Astrocyte (in vitro differentiated cells and primary cell): ENCODE data around the gene OTOL1. TPM values are rescaled to one million over a fixed set of nuclear protein-coding genes. Genes with fewer than 3 reads are reported as not detected.

Source experiments
- DNase-seq: peaks from one replicate; pipeline ENCODE4 v3.0.0-alpha.2; 2010; ENCODE audit warnings: low read depth
- FAIRE-seq: peaks from 2 replicates; lab custom pipeline; 2011; peaks lifted over from hg19 to GRCh38; lab: Jason Lieb, UNC
- H2AFZ ChIP-seq: 2 replicates; pipeline ENCODE4 v1.6.0; 2012; ENCODE audit warnings: low read depth, low read length, inconsistent platforms
- H3K27ac ChIP-seq: 2 replicates; pipeline ENCODE4 v1.5.1; 2011; ENCODE audit warnings: low read depth, low read length, inconsistent platforms
- H3K27me3 ChIP-seq: 2 replicates; pipeline ENCODE4 v1.6.0; 2011; ENCODE audit warnings: low read length, inconsistent platforms; ENCODE audit not compliant: insufficient read depth
- H3K36me3 ChIP-seq: 2 replicates; pipeline ENCODE4 v1.5.1; 2011; ENCODE audit warnings: low read length, inconsistent platforms; ENCODE audit not compliant: insufficient read depth
- H3K4me1 ChIP-seq: 2 replicates; pipeline ENCODE4 v1.5.1; 2011; ENCODE audit warnings: low read length, inconsistent platforms; ENCODE audit not compliant: insufficient read depth
- H3K4me2 ChIP-seq: 2 replicates; pipeline ENCODE4 v1.6.0; 2012; ENCODE audit warnings: low read length, inconsistent platforms
- H3K4me3 ChIP-seq: 2 replicates; pipeline ENCODE4 v1.5.1; 2011; ENCODE audit warnings: low read depth, mild to moderate bottlenecking, low read length, inconsistent platforms; ENCODE audit not compliant: insufficient read depth
- H3K79me2 ChIP-seq: 2 replicates; pipeline ENCODE4 v1.6.0; 2012; ENCODE audit warnings: mild to moderate bottlenecking, low read length, inconsistent platforms; ENCODE audit not compliant: insufficient read depth
- H3K9ac ChIP-seq: 2 replicates; pipeline ENCODE4 v1.6.0; 2012; ENCODE audit warnings: mild to moderate bottlenecking, low read length, inconsistent platforms
- H3K9me3 ChIP-seq: 2 replicates; pipeline ENCODE4 v1.5.1; 2012; ENCODE audit warnings: low read depth, mild to moderate bottlenecking, low read length, inconsistent platforms; ENCODE audit not compliant: insufficient read depth
- H4K20me1 ChIP-seq: 2 replicates; pipeline ENCODE4 v1.6.0; 2012; ENCODE audit warnings: low read length, inconsistent platforms; ENCODE audit not compliant: insufficient read depth
- H3K27ac Mint-ChIP-seq: one replicate; pipeline ENCODE4 v1.8.0; 2021; ENCODE audit warnings: mild to moderate bottlenecking, mixed read lengths; ENCODE audit not compliant: unreplicated experiment
- H3K27me3 Mint-ChIP-seq: one replicate; pipeline ENCODE4 v1.8.0; 2021; ENCODE audit warnings: low read depth, mixed read lengths; ENCODE audit not compliant: unreplicated experiment
- H3K36me3 Mint-ChIP-seq: one replicate; pipeline ENCODE4 v1.8.0; 2021; ENCODE audit warnings: low read depth, mixed read lengths; ENCODE audit not compliant: unreplicated experiment
- H3K4me1 Mint-ChIP-seq: one replicate; pipeline ENCODE4 v1.8.0; 2021; ENCODE audit warnings: low read depth, mixed read lengths; ENCODE audit not compliant: unreplicated experiment
- H3K4me3 Mint-ChIP-seq: one replicate; pipeline ENCODE4 v1.8.0; 2021; ENCODE audit warnings: mild to moderate bottlenecking, moderate library complexity, mixed read lengths; ENCODE audit not compliant: unreplicated experiment
- H3K9me3 Mint-ChIP-seq: one replicate; pipeline ENCODE4 v1.8.0; 2021; ENCODE audit warnings: mild to moderate bottlenecking, mixed read lengths; ENCODE audit not compliant: unreplicated experiment
- CTCF ChIP-seq: IDR thresholded peaks from 2 replicates; pipeline ENCODE4 v1.5.1; 2011; ENCODE audit warnings: low read depth, mild to moderate bottlenecking, inconsistent platforms, low read length, moderate library complexity; ENCODE audit not compliant: insufficient read depth
- EZH2 ChIP-seq: IDR thresholded peaks from 2 replicates; pipeline ENCODE4 v1.6.1; 2012; ENCODE audit warnings: mild to moderate bottlenecking, low read length, inconsistent platforms; ENCODE audit not compliant: insufficient read depth
- total RNA-seq: library from RNA; stranded (reverse); gene quantifications from 2 replicates; pipeline ENCODE4 v1.2.1, GENCODE V29; 2021

The OTOL1 gene
- total RNA-seq, 1 donor from 2014 or later: not detected

GRCh38 chr3:161540594-161540993 is 44.0 kb downstream of the OTOL1 start:
- Histone ChIP-seq H3K4me3 (no peak overlapping the region), H3K9ac (no peak overlapping the region), H3K27ac (no peak overlapping the region), H3K36me3 (no peaks in the 10 kb centered on the region), H3K4me1 (no peaks in the 10 kb centered on the region), H4K20me1 (no peaks in the 10 kb centered on the region), H3K79me2 (no peaks in the 10 kb centered on the region), H3K9me3 (no peaks in the 10 kb centered on the region), H2AFZ (no peak overlapping the region), H3K27me3 (no peaks in the 10 kb centered on the region), H3K4me2 (no peak overlapping the region)
- Mint-ChIP-seq H3K9me3 (no peaks in the 10 kb centered on the region), H3K27me3 (no peaks in the 10 kb centered on the region), H3K27ac (no peak overlapping the region), H3K4me3 (no peak overlapping the region), H3K4me1 (no peaks in the 10 kb centered on the region), H3K36me3 (no peaks in the 10 kb centered on the region)
- no peak for DNase-seq
- no peak for FAIRE-seq
- TF ChIP-seq CTCF (no peak), EZH2 (no peak)

GRCh38 chr3:161545824-161546223 is 49.2 kb downstream of the OTOL1 start:
- no peak for TF ChIP-seq CTCF
- TF ChIP-seq EZH2: no peak
- no peaks in the 10 kb centered on the region for H4K20me1 ChIP-seq
- Mint-ChIP-seq H3K4me3 (no peak overlapping the region), H3K27ac (no peak overlapping the region), H3K27me3 (no peaks in the 10 kb centered on the region), H3K9me3 (no peaks in the 10 kb centered on the region), H3K4me1 (no peaks in the 10 kb centered on the region), H3K36me3 (no peaks in the 10 kb centered on the region)
- H2AFZ ChIP-seq: no peak overlapping the region
- H3K27me3 ChIP-seq: no peaks in the 10 kb centered on the region
- FAIRE-seq (no peak), DNase-seq (no peak)
- H3K36me3 ChIP-seq: no peaks in the 10 kb centered on the region
- H3K4me3 ChIP-seq: no peak overlapping the region
- H3K4me2 ChIP-seq: no peak overlapping the region
- no peaks in the 10 kb centered on the region for H3K9me3 ChIP-seq
- no peaks in the 10 kb centered on the region for H3K79me2 ChIP-seq
- no peak overlapping the region for H3K9ac ChIP-seq
- no peaks in the 10 kb centered on the region for H3K4me1 ChIP-seq
- H3K27ac ChIP-seq: no peak overlapping the region

- no peak overlapping the region for H3K4me3 ChIP-seq
- H3K9me3 ChIP-seq: no peaks in the 10 kb centered on the region
- H3K27ac ChIP-seq: no peak overlapping the region
- DNase-seq (no peak), FAIRE-seq (no peak)
- H3K9ac ChIP-seq: no peak overlapping the region
- no peaks in the 10 kb centered on the region for H3K4me1 Mint-ChIP-seq
- H3K4me3 Mint-ChIP-seq: no peak overlapping the region
- no peaks in the 10 kb centered on the region for H3K9me3 Mint-ChIP-seq
- H3K79me2 ChIP-seq: no peaks in the 10 kb centered on the region
- H3K27ac Mint-ChIP-seq: no peak overlapping the region
- no peaks in the 10 kb centered on the region for H3K36me3 ChIP-seq
- H3K27me3 ChIP-seq: peaks cover 7% of the 10 kb centered on the region
- no peaks in the 10 kb centered on the region for H3K27me3 Mint-ChIP-seq
- no peaks in the 10 kb centered on the region for H4K20me1 ChIP-seq
- H3K4me2 ChIP-seq: no peak overlapping the region
- no peaks in the 10 kb centered on the region for H3K4me1 ChIP-seq
- H2AFZ ChIP-seq: no peak overlapping the region
- TF ChIP-seq EZH2: no peak
- no peaks in the 10 kb centered on the region for H3K36me3 Mint-ChIP-seq
These were observed 51.7 kb downstream of the OTOL1 start for GRCh38 chr3:161548301-161548700.
